ENCODE results near the gene ATP11A.

DNA sequence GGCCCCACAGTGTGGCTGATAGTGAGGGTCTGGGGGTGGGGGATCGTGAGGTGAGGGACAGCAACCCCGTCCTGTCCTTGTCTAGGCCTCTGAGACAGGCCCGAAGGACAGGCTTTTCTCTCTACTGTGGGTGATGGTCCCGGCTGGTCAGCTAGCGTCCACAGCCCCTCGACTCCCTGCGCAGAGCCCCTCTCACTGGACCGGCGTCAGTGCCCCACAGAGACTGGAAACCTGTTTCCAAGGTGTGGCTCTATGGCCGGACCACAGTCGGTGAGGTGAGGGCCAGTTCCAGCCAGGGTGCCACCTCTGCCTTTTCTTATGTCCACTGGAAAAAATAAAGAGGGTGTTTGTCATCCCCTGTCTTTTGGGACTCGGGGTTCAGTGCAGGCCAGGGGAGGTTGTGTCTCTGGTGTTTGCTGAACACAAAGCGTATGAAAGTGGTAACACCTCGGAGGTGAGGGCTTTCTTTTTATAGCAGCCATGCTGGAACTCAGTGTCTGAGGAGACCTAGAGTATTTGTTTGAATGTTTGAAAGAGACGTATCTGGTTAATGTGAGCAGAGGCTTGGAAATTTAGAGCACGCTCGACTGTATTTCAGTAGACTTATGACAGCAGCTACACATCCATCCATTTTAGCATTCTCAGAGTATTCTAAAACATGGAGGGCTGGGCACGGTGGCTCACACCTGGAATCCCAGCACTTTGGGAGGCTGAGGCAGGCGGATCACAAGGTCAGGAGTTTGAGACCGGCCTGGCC, 22.8 kb downstream of the ATP11A start:
- TF ChIP-seq, protein P1, sequence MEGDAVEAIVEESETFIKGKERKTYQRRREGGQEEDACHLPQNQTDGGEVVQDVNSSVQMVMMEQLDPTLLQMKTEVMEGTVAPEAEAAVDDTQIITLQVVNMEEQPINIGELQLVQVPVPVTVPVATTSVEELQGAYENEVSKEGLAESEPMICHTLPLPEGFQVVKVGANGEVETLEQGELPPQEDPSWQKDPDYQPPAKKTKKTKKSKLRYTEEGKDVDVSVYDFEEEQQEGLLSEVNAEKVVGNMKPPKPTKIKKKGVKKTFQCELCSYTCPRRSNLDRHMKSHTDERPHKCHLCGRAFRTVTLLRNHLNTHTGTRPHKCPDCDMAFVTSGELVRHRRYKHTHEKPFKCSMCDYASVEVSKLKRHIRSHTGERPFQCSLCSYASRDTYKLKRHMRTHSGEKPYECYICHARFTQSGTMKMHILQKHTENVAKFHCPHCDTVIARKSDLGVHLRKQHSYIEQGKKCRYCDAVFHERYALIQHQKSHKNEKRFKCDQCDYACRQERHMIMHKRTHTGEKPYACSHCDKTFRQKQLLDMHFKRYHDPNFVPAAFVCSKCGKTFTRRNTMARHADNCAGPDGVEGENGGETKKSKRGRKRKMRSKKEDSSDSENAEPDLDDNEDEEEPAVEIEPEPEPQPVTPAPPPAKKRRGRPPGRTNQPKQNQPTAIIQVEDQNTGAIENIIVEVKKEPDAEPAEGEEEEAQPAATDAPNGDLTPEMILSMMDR (IDR thresholded peaks at IDR 0.05) = no peak
- no peak for TF ChIP-seq POLR2A (IDR thresholded peaks at IDR 0.05)
